DND-41 (cell line): ENCODE results near the gene CWC15.

Source experiments
- ATAC-seq: fragments of 200-7000 bp; cut with Tn5 transposase; 3 replicates; pipeline ENCODE4 v1.9.1; 2021; ENCODE audit warnings: low read depth; ENCODE audit not compliant: insufficient read depth
- DNase-seq: peaks from one replicate; pipeline ENCODE4 v3.0.0-alpha.2; 2020
- H2AFZ ChIP-seq: 2 replicates; pipeline ENCODE4 v1.6.0; 2012; ENCODE audit warnings: low read depth, low read length
- H3K27ac ChIP-seq: 2 replicates; pipeline ENCODE4 v1.5.1; 2012; ENCODE audit warnings: low read length, inconsistent platforms
- H3K27me3 ChIP-seq: fragments of 200-600 bp; sonication (generic); 2 replicates; pipeline ENCODE4 v1.6.0; 2012; ENCODE audit warnings: low read length, mild to moderate bottlenecking, inconsistent platforms; ENCODE audit not compliant: insufficient read depth, poor library complexity
- H3K36me3 ChIP-seq: 2 replicates; pipeline ENCODE4 v1.5.1; 2012; ENCODE audit warnings: low read length, inconsistent platforms; ENCODE audit not compliant: insufficient read depth
- H3K4me1 ChIP-seq: 2 replicates; pipeline ENCODE4 v1.5.1; 2012; ENCODE audit warnings: mild to moderate bottlenecking, low read length; ENCODE audit not compliant: insufficient read depth
- H3K4me2 ChIP-seq: 2 replicates; pipeline ENCODE4 v1.6.0; 2012; ENCODE audit warnings: mild to moderate bottlenecking, moderate library complexity, low read length, inconsistent platforms; ENCODE audit not compliant: insufficient read depth
- H3K4me3 ChIP-seq, 2 experiments: fragments of 200-600 bp in 1 of 2; shearing (Covaris generic) in 1 of 2; 2 replicates each; pipeline ENCODE4 v1.5.1; 2012 to 2016; ENCODE audit warnings: inconsistent platforms in 2 of 2, low read length in 2 of 2, mild to moderate bottlenecking in 2 of 2, low read depth in 1 of 2, moderate library complexity in 1 of 2
- H3K79me2 ChIP-seq: 2 replicates; pipeline ENCODE4 v1.6.0; 2012; ENCODE audit warnings: low read length, inconsistent platforms; ENCODE audit not compliant: insufficient read depth
- H3K9ac ChIP-seq: 2 replicates; pipeline ENCODE4 v1.6.0; 2012; ENCODE audit warnings: low read depth, mild to moderate bottlenecking, inconsistent platforms, low read length, moderate library complexity
- H3K9me3 ChIP-seq: 2 replicates; pipeline ENCODE4 v1.5.1; 2012; ENCODE audit warnings: low read length, moderate library complexity, mild to moderate bottlenecking, inconsistent platforms; ENCODE audit not compliant: insufficient read depth, severe bottlenecking
- H4K20me1 ChIP-seq: 2 replicates; pipeline ENCODE4 v1.6.0; 2012; ENCODE audit warnings: low read length; ENCODE audit not compliant: insufficient read depth
- CTCF ChIP-seq: IDR thresholded peaks from 2 replicates; pipeline ENCODE4 v1.5.1; 2012; ENCODE audit warnings: borderline replicate concordance, low read length, moderate library complexity, mild to moderate bottlenecking; ENCODE audit not compliant: poor library complexity, severe bottlenecking; ENCODE audit errors: extremely low read depth
- EZH2 ChIP-seq: IDR thresholded peaks from 3 replicates; pipeline ENCODE4 v1.6.1; 2012; ENCODE audit warnings: borderline replicate concordance, low read depth, mild to moderate bottlenecking, moderate library complexity, low read length, inconsistent platforms; ENCODE audit not compliant: severe bottlenecking

Gene CWC15

GRCh38 chr11:94941131-94941530, 32.2 kb downstream of the CWC15 start:
- Histone ChIP-seq H3K27ac (no peak overlapping the region), H3K9me3 (no peaks in the 10 kb centered on the region), H3K36me3 (no peaks in the 10 kb centered on the region), H3K27me3 (peaks cover 8% of the 10 kb centered on the region), H4K20me1 (no peaks in the 10 kb centered on the region), H3K4me2 (no peak overlapping the region), H3K9ac (no peak overlapping the region), H3K79me2 (no peaks in the 10 kb centered on the region), H3K4me3 (no peak overlapping the region), H3K4me1 (no peaks in the 10 kb centered on the region), H2AFZ (no peak overlapping the region)
- no peak for DNase-seq
- ATAC-seq, result no peak
- TF ChIP-seq CTCF (no peak), EZH2 (no peak)

- TF ChIP-seq EZH2 (no peak), CTCF (no peak)
- H3K9ac ChIP-seq, result no peak overlapping the region
- peaks cover 8% of the 10 kb centered on the region for H3K27me3 ChIP-seq
- no peak overlapping the region for H2AFZ ChIP-seq
- ATAC-seq (no peak), DNase-seq (no peak)
- no peaks in the 10 kb centered on the region for H3K9me3 ChIP-seq
- no peak overlapping the region for H3K4me3 ChIP-seq
- no peaks in the 10 kb centered on the region for H4K20me1 ChIP-seq
- peaks cover 12% of the 10 kb centered on the region for H3K4me1 ChIP-seq
- H3K27ac ChIP-seq, result no peak overlapping the region
- no peaks in the 10 kb centered on the region for H3K36me3 ChIP-seq
- H3K4me2 ChIP-seq, result no peak overlapping the region
- no peaks in the 10 kb centered on the region for H3K79me2 ChIP-seq
These were observed 34.0 kb downstream of the CWC15 start for GRCh38 chr11:94939346-94939745.

GRCh38 chr11:94938095-94939055, 35.0 kb downstream of the CWC15 start:
- H3K4me3 ChIP-seq, result no peak overlapping the region
- H4K20me1 ChIP-seq, result no peaks in the 10 kb centered on the region
- H3K27me3 ChIP-seq, result peaks cover 8% of the 10 kb centered on the region
- no peak overlapping the region for H2AFZ ChIP-seq
- no peak overlapping the region for H3K27ac ChIP-seq
- H3K4me2 ChIP-seq, result no peak overlapping the region
- H3K9me3 ChIP-seq, result no peaks in the 10 kb centered on the region
- ATAC-seq (no peak), DNase-seq (no peak)
- H3K79me2 ChIP-seq, result no peaks in the 10 kb centered on the region
- H3K4me1 ChIP-seq, result peaks cover 22% of the 10 kb centered on the region
- no peak overlapping the region for H3K9ac ChIP-seq
- no peak for TF ChIP-seq CTCF
- no peak for TF ChIP-seq EZH2
- no peaks in the 10 kb centered on the region for H3K36me3 ChIP-seq
